Measurements from ENCODE around the gene SORL1. TPM values are rescaled to one million over a fixed set of nuclear protein-coding genes. Genes with fewer than 3 reads are reported as not detected.

Gene SORL1
- total and polyA plus RNA-seq, 9 of the 15 experiments (the other 6 are each of a cell fraction or from before 2014, with no cell fraction given) = 0.01 to 0.66 TPM; not detected in 7

GRCh38 chr11:121626507-121626875, 174.4 kb downstream of the SORL1 start (continued):
- no peak for TF ChIP-seq CHD7 (IDR thresholded peaks at IDR 0.05; ENCODE audit: low read depth, low read length)
- no peak for TF ChIP-seq E2F8 (IDR thresholded peaks at IDR 0.05; ENCODE audit: low read depth, partially characterized antibody)
